Fibroblast of pulmonary artery (primary cell): ENCODE measurements around the gene LRP1.
A peak's percentile ranks its signal among the peaks of the same experiment; 100 is the strongest.

Experiments
- DNase-seq: peaks from one replicate; pipeline ENCODE4 v3.0.0-alpha.2; 2010; ENCODE audit warnings: low read depth
- H3K4me3 ChIP-seq: replicated peaks from 2 replicates; pipeline ENCODE4 v1.5.1; 2011; ENCODE audit warnings: low read depth, mild to moderate bottlenecking, control low read depth, low read length, moderate library complexity
- CTCF ChIP-seq: IDR thresholded peaks from 2 replicates; pipeline ENCODE4 v1.5.1; 2011; ENCODE audit warnings: mild to moderate bottlenecking, control low read depth, low read length, inconsistent platforms; ENCODE audit errors: missing control alignments

LRP1 gene

DNA sequence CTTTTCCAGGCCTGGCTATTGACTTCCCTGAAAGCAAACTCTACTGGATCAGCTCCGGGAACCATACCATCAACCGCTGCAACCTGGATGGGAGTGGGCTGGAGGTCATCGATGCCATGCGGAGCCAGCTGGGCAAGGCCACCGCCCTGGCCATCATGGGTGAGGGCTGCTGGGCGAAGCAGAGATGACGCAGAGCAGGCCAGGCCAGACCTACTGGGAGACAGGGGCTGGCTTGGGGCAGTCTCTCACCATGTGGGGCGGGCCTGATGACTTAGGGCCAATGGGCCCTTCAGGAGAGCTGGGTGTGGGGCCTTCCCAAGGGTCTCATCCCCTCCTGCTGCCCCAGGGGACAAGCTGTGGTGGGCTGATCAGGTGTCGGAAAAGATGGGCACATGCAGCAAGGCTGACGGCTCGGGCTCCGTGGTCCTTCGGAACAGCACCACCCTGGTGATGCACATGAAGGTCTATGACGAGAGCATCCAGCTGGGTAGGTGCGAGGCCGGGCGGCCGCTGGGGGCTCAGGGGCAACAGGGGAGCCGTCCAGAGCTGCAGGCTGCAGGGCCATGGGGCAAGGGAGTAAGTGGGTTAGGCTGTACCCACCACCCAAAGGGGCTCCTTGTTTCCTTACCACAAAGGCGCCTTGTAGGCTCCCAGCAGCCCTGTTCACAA, 52.2 kb downstream of the LRP1 start:
- no peak for TF ChIP-seq CTCF
- DNase-seq = no peak
- no peak overlapping the region for H3K4me3 ChIP-seq

DNA sequence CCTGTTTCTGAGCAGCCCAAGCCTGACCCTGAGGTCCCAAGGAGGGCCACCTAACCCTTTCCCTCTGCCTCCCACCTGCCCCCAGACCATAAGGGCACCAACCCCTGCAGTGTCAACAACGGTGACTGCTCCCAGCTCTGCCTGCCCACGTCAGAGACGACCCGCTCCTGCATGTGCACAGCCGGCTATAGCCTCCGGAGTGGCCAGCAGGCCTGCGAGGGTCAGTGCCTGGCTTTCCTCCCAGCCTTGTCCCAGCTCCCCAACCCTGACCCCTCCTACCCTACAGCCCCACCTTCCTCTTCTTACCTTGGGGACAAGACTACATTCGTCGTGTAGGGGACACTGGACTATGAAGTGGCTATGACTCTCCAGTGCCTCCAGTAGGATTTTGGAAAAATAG, 52.8 kb downstream of the LRP1 start:
- TF ChIP-seq CTCF = no peak
- no peak for DNase-seq
- no peak overlapping the region for H3K4me3 ChIP-seq

DNA sequence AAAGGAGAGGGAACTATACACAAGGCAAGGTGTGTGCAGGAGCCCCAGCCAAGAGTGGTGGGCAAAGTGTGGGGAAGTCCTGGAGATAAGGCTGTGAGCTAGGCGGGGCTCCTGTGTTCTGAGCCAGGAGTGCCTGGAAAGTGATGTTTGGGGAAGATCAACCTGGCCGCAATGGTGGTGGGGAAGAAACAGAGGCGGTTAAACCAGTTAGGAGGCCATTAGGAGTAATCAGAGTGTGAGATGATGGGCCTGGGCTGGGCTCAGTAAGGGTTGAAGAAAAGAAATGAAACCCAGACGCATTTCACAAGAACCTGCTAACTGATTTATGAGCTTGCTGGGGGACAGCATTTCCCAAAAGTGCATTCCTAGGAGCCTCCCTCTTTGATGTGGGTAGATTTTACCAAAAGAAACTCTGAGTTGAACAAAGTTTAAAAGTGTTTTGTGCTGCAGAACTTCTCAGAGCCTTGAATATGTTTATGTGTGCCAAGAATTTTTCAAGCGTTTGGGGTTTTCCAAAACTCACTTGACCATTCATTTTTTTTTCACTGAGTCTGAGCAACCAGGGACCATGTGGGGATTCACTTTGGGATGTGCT, 53.4 kb downstream of the LRP1 start:
- no peak overlapping the region for H3K4me3 ChIP-seq
- no peak for TF ChIP-seq CTCF
- no peak for DNase-seq

- peak; percentile 67 for DNase-seq
- TF ChIP-seq CTCF = peak; percentile 84
Observed at GRCh38 chr12:57182918-57183575, 54.8 kb downstream of the LRP1 start.

DNA sequence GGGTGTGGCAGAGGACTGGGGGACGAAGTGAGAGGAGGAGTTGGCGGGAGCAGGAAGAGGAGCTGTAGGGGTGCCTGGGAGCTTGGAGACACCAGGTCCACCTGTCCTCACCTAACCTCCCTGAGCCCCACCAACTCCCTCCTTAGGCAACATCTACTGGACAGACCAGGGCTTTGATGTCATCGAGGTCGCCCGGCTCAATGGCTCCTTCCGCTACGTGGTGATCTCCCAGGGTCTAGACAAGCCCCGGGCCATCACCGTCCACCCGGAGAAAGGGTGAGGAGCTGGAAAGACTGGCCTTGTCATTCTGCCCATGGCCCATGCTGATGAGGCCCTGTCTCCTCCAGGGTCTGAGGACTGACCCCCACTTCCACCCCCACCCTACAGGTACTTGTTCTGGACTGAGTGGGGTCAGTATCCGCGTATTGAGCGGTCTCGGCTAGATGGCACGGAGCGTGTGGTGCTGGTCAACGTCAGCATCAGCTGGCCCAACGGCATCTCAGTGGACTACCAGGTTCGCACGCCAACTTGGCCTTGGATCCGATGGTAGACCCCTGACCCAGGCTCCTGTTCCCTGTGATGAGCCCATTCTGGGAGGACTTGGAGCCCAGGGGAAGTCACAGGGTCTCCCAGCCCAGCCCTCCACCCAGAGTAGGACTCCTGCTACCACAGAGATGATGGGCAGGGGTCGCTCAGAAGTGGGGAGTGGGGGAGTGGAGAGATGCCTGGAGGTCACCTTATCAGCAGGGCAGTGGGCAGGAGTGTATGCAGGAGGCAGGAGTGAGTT, 55.8 kb downstream of the LRP1 start:
- no peak for TF ChIP-seq CTCF
- DNase-seq = no peak
- H3K4me3 ChIP-seq = no peak overlapping the region

More at GRCh38 chr12:57182918-57183575, 54.8 kb downstream of the LRP1 start:
- no peak overlapping the region for H3K4me3 ChIP-seq

DNA sequence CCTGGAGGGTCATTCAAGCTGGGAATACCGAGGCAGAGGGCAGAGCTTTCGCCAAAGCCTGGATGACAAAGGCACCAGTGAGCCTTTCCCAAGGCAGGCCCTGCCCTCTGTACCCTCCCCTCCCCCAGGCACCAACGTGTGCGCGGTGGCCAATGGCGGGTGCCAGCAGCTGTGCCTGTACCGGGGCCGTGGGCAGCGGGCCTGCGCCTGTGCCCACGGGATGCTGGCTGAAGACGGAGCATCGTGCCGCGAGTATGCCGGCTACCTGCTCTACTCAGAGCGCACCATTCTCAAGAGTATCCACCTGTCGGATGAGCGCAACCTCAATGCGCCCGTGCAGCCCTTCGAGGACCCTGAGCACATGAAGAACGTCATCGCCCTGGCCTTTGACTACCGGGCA, 57.1 kb downstream of the LRP1 start:
- DNase-seq = no peak
- no peak overlapping the region for H3K4me3 ChIP-seq
- no peak for TF ChIP-seq CTCF
